ENCODE data around the gene LTBR. TPM values are rescaled to one million over a fixed set of nuclear protein-coding genes. Genes with fewer than 3 reads are reported as not detected.

The LTBR gene
- total RNA-seq, 3 donors from 2014 or later = 114 to 142 (median 135) TPM

- TF ChIP-seq CTCF (IDR thresholded peaks at IDR 0.05) = no peak
- DNase-seq (no peak), ATAC-seq (no peak)
- Histone ChIP-seq H3K4me3 (no peak overlapping the region), H3K4me1 (ENCODE audit: low read depth) (peaks cover 29% of the 10 kb centered on the region), H3K9me3 (no peaks in the 10 kb centered on the region), H3K36me3 (ENCODE audit: low read depth) (no peaks in the 10 kb centered on the region)
- intact Hi-C loops (cut with DNase I, micrococcal nuclease) = no loop called here
These were observed 25.1 kb upstream of the LTBR start for GRCh38 chr12:6358881-6359280.

- Histone ChIP-seq H3K4me3 (no peak overlapping the region), H3K9me3 (no peaks in the 10 kb centered on the region), H3K4me1 (ENCODE audit: low read depth) (peaks cover 32% of the 10 kb centered on the region), H3K36me3 (ENCODE audit: low read depth) (no peaks in the 10 kb centered on the region)
- ATAC-seq (peak; percentile 64), DNase-seq (peak; percentile 67 to 77 (median 68))
- TF ChIP-seq CTCF (IDR thresholded peaks at IDR 0.05) = no peak
- intact Hi-C loops (cut with DNase I, micrococcal nuclease) = no loop called here
These were observed 23.8 kb upstream of the LTBR start for GRCh38 chr12:6360080-6360571.

- intact Hi-C loops (cut with DNase I, micrococcal nuclease) = no loop called here
- peaks cover 32% of the 10 kb centered on the region for H3K4me1 ChIP-seq (ENCODE audit: low read depth)
These were observed 23.1 kb upstream of the LTBR start for GRCh38 chr12:6360578-6361490.

GRCh38 chr12:6361834-6362233 is 22.1 kb upstream of the LTBR start:
- Histone ChIP-seq H3K4me1 (ENCODE audit: low read depth) (peaks cover 32% of the 10 kb centered on the region), H3K36me3 (ENCODE audit: low read depth) (no peaks in the 10 kb centered on the region), H3K9me3 (no peaks in the 10 kb centered on the region), H3K4me3 (no peak overlapping the region)
- ATAC-seq (peak; percentile 51), DNase-seq (peak; percentile 80 to 90 (median 88))
- intact Hi-C loops (cut with DNase I, micrococcal nuclease) = no loop called here
- TF ChIP-seq CTCF (IDR thresholded peaks at IDR 0.05) = no peak

More at GRCh38 chr12:6360578-6361490, 23.1 kb upstream of the LTBR start:
- no peak for TF ChIP-seq CTCF (IDR thresholded peaks at IDR 0.05)
- peak in 1 of 3 donors; percentile 32 for DNase-seq
- H3K36me3 ChIP-seq (ENCODE audit: low read depth) = no peaks in the 10 kb centered on the region
- H3K4me3 ChIP-seq = no peak overlapping the region
- peak; percentile 0 for ATAC-seq
- no peaks in the 10 kb centered on the region for H3K9me3 ChIP-seq

GRCh38 chr12:6362403-6362802 is 21.6 kb upstream of the LTBR start:
- Histone ChIP-seq H3K36me3 (ENCODE audit: low read depth) (no peaks in the 10 kb centered on the region), H3K4me1 (ENCODE audit: low read depth) (peaks cover 32% of the 10 kb centered on the region), H3K4me3 (no peak overlapping the region), H3K9me3 (no peaks in the 10 kb centered on the region)
- ATAC-seq (no peak), DNase-seq (no peak)
- intact Hi-C loops (cut with DNase I, micrococcal nuclease) = no loop called here
- TF ChIP-seq CTCF (IDR thresholded peaks at IDR 0.05) = no peak
